ENCODE results near the gene STK11. TPM values are rescaled to one million over a fixed set of nuclear protein-coding genes. Genes with fewer than 3 reads are reported as not detected.

The STK11 gene
- total RNA-seq, 2 experiments from 2014 or later, result 87.1 to 87.2 TPM

DNA sequence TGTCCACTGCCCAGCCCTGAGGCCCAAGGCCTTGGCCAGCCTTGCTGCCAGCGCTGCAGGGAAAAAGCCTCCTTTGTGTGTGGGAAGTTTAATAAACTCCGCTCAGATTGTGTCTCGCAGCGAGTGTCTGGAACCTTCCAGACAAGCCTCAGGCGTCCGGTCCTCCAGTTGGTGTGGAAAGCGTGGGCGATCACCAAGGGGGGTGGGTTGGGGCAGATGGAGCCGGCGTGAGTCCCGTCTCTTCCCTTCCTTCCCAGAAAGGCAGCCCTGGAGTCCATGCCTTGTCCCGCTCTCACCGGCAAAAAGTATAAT, 4.6 kb downstream of the STK11 start:
- no peak overlapping the region for H3K4me3 Mint-ChIP-seq
- H3K36me3 Mint-ChIP-seq, result peaks cover 21% of the 10 kb centered on the region
- DNase-seq, result no peak
- no peak for ATAC-seq (ENCODE audit: low read depth)
- POLR2A ChIA-PET, result no interaction called here
- no peaks in the 10 kb centered on the region for H3K27me3 Mint-ChIP-seq
- H3K27ac Mint-ChIP-seq, result no peak overlapping the region
- peaks cover 27% of the 10 kb centered on the region for H3K4me1 Mint-ChIP-seq
- no peaks in the 10 kb centered on the region for H3K9me3 Mint-ChIP-seq

DNA sequence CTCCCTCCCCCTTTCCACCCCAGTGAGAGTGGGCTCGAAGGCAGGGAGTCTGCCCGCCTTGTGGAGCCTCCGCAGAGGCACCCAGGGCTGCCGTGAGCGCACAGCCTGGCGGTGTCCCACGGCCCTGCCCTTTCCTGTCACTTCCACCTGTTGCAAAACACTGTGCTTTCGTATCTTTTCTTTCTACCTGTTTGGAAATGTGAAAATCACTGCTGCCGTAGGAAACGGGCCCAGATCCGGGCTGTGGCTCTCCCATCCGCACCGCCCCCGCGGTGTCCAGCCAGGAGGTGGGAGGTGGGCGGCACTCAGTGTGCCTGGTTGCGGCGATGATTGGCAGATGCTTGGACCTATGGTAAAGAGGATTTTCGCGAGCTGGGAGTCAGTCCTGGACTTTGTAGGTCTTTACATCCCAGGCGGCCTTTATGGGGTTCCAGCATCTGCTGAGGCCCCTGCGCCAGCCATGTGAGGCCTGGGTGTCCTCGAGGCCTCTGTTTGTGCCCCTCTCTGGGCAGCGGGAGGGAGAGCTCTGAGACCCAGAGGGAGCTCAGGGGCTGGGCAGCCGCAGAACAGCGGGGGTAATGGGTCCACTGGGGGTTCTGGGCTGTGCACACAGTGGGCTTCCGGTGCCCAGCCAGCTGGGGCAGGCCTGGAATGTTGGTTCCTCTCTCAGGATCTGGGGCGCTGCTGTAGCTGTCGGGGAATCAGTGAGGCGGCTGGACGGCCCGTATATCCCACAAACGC, 6.1 kb downstream of the STK11 start:
- H3K27ac Mint-ChIP-seq, result peak overlapping the region; percentile 54
- DNase-seq, result no peak
- POLR2A ChIA-PET, result interaction anchor here (0.5 kb wide), 1 partner anchor 122 kb away, joined by 8 read pairs; no protein-coding TSS in a partner anchor
- peaks cover 27% of the 10 kb centered on the region for H3K4me1 Mint-ChIP-seq
- no peak for ATAC-seq (ENCODE audit: low read depth)
- no peak overlapping the region for H3K4me3 Mint-ChIP-seq
- no peaks in the 10 kb centered on the region for H3K27me3 Mint-ChIP-seq
- peaks cover 19% of the 10 kb centered on the region for H3K36me3 Mint-ChIP-seq
- no peaks in the 10 kb centered on the region for H3K9me3 Mint-ChIP-seq

DNA sequence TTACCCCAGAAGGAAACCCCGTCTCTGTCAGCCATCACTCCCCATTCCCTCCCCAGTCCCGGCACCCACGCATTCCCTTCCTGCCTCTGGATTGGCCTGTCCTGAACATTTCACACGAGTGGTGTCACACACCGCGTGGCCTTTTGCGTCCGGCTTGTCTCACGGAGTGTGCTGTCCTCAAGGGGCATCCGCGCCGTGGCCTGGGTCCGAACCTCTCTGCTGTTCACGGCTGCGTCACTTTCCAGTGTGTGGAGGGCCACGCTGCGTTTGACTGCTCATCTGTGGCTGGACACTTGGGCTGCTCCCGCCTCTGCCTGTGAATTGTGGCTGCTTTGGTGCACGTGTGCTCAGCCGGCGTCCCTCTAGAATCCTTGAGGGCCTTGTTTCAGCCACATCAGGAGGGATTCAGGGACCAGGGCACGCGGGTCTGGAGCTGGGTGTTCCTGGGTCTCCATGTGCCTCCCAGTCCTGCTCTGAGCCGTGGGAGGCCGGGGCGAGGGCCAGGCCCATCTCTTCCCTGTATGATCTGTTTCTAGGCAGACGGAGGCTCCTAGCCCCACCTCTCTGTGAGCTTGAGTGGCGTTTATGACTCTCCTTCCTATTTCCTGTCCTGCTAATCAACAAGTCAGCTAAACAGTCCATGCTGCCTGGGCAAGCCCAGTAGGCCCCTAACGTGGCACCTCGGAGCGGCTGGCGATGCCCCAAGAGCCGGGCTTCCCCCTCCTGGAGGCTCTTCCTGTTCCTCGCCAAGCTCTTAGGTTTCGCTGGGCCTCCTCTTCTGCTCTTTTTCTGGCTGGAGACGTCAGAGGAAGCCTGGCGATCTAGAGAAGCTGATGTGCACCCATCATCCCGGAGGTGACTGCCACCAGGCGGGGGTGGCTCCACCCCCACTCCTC, 8.1 kb downstream of the STK11 start:
- H3K4me3 Mint-ChIP-seq, result peak overlapping the region; percentile 79
- peak; percentile 83 for ATAC-seq (ENCODE audit: low read depth)
- peak overlapping the region; percentile 96 for H3K27ac Mint-ChIP-seq
- peaks cover 22% of the 10 kb centered on the region for H3K4me1 Mint-ChIP-seq
- H3K27me3 Mint-ChIP-seq, result no peaks in the 10 kb centered on the region
- no peaks in the 10 kb centered on the region for H3K9me3 Mint-ChIP-seq
- H3K36me3 Mint-ChIP-seq, result peaks cover 12% of the 10 kb centered on the region
- POLR2A ChIA-PET, result interaction anchor here (1.0 to 1.5 kb wide), 6 partner anchors 13 to 186 kb away, joined by 3 to 9 read pairs (median 3); partner anchors contain the start of genes ATP5F1D and CIRBP
- DNase-seq, result peak; percentile 52

GRCh38 chr19:1214299-1214861, 8.8 kb downstream of the STK11 start:
- POLR2A ChIA-PET, result interaction anchor here (1.0 to 1.5 kb wide), 6 partner anchors 14 to 187 kb away, joined by 3 to 9 read pairs (median 3); partner anchors contain the start of genes ATP5F1D and CIRBP
- H3K9me3 Mint-ChIP-seq, result no peaks in the 10 kb centered on the region
- ATAC-seq (ENCODE audit: low read depth) (no peak), DNase-seq (no peak)
- peak overlapping the region; percentile 96 for H3K27ac Mint-ChIP-seq
- H3K4me1 Mint-ChIP-seq, result peaks cover 22% of the 10 kb centered on the region
- no peaks in the 10 kb centered on the region for H3K27me3 Mint-ChIP-seq
- peak overlapping the region; percentile 79 for H3K4me3 Mint-ChIP-seq
- peaks cover 12% of the 10 kb centered on the region for H3K36me3 Mint-ChIP-seq

DNA sequence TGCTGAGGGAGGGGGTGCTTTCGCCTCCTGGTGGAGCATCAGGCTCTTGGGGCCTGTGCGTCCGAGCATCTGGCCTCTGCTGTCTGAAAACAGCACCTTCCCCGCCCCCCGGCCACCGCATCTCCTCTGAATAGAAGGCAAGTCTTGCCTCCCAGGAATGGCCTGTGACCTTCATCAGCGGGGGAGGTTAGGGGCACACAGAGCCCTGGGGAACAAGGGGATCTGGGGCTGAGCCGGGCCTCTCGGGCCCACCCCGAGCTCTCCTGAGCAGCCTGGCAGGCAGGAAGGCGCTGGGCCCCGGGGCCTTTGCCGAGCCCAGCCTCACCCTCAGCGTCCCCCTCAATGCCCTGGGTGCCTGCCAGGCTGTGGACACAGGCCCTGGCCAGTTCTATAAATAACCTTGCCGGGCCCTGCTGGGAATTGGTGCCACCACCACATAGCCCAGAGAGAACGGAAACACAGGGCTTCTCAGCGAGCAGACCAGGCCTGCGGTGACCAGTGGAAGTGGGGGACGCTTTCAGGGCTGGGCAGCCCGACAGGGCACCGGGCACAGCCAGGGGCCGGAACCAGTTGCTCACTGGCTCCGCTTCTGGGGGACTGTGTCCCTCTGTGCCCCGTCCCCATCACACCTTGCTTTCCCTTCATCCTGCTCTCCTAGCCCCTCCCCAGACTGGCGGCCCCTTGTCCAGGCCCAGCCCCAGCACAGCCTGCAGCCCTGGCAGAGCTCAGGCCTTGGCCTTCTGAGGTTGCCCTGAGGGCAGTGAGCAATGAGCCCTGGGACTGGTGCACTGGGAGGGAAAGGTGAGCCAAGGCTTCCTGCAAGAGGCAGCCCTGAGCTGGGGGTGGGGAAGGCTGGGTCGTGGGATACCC, 9.5 kb downstream of the STK11 start:
- POLR2A ChIA-PET, result interaction anchor here (1.0 to 1.5 kb wide), 4 partner anchors 21 to 188 kb away, joined by 3 read pairs; partner anchors contain the start of gene ATP5F1D
- Mint-ChIP-seq H3K36me3 (peaks cover 10% of the 10 kb centered on the region), H3K27ac (no peak overlapping the region), H3K27me3 (no peaks in the 10 kb centered on the region), H3K9me3 (no peaks in the 10 kb centered on the region), H3K4me1 (peaks cover 20% of the 10 kb centered on the region), H3K4me3 (no peak overlapping the region)
- ATAC-seq (ENCODE audit: low read depth) (no peak), DNase-seq (no peak)

DNA sequence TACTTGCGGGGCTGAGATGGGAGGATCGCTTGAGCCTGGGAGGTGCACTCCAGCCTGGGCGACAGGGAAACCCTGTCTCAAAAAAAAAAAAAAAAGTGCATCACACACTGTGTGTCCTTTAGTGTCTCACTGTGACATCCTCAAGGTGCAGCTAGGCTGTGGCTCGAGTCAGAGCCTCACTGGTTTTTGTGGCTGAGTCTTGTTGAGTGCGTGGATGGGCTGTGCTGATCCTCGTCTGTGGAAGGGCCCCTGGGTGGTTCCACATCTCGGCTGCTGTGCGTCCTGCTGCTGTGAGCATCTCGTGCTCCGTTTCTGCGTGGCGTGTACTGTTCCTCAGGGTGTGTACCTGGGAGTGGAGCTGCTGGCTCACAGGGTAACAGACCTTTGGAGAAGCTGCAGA, 11.2 kb downstream of the STK11 start:
- no peak overlapping the region for H3K27ac Mint-ChIP-seq
- H3K4me3 Mint-ChIP-seq, result no peak overlapping the region
- DNase-seq, result no peak
- no peaks in the 10 kb centered on the region for H3K27me3 Mint-ChIP-seq
- peaks cover 7% of the 10 kb centered on the region for H3K36me3 Mint-ChIP-seq
- no peak for ATAC-seq (ENCODE audit: low read depth)
- POLR2A ChIA-PET, result interaction anchor here (0.6 kb wide), 1 partner anchor 115 kb away, joined by 4 read pairs; no protein-coding TSS in a partner anchor
- peaks cover 11% of the 10 kb centered on the region for H3K4me1 Mint-ChIP-seq
- no peaks in the 10 kb centered on the region for H3K9me3 Mint-ChIP-seq

- POLR2A ChIA-PET, result no interaction called here
- peaks cover 7% of the 10 kb centered on the region for H3K36me3 Mint-ChIP-seq
- no peak for ATAC-seq (ENCODE audit: low read depth)
- H3K27me3 Mint-ChIP-seq, result no peaks in the 10 kb centered on the region
- no peak overlapping the region for H3K4me3 Mint-ChIP-seq
- H3K27ac Mint-ChIP-seq, result no peak overlapping the region
- DNase-seq, result no peak
- no peaks in the 10 kb centered on the region for H3K9me3 Mint-ChIP-seq
- peaks cover 11% of the 10 kb centered on the region for H3K4me1 Mint-ChIP-seq
Observed at GRCh38 chr19:1217366-1217765, 11.8 kb downstream of the STK11 start.

DNA sequence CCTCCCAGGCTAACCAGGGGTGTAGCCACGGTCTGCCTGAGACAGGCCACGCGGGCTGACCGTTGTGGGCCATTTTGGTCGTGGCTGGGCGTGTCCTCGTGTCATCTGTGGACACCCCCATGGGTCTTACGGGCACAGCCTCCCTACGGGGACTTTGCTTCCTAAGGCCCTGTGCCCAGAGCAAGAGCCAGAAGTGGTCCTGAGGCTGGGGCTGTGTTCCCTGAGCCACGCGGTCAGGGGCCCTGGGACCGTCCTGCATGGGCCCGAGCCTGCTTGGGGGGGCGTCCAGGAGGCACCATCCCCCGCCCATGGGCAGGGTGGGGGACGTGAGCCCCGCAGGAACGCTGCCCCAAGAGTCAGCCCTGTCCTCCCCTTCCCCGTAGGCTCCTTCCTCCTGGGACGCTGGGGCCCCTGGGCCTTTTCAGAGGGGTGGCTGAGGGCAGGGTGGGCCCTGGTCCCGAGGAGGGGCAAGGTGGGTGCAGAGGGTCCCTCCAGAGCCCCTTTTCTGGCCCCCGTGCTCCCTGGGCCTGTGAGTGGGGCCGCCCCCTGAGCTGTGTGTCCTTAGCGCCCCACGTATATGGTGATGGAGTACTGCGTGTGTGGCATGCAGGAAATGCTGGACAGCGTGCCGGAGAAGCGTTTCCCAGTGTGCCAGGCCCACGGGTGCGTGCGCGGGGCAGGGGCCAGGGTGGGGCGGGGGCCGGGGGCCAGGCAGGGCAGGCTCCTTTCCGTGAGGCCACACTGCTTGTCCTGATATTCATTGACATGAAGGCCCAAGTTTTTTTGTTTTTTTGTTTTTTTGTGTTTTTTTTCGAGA, 13.4 kb downstream of the STK11 start:
- no peaks in the 10 kb centered on the region for H3K9me3 Mint-ChIP-seq
- no peak overlapping the region for H3K27ac Mint-ChIP-seq
- peaks cover 4% of the 10 kb centered on the region for H3K4me1 Mint-ChIP-seq
- H3K36me3 Mint-ChIP-seq, result peaks cover under 1% of the 10 kb centered on the region
- POLR2A ChIA-PET, result interaction anchor here (0.6 kb wide), 1 partner anchor 726 kb away, joined by 5 read pairs; no protein-coding TSS in a partner anchor
- H3K27me3 Mint-ChIP-seq, result no peaks in the 10 kb centered on the region
- ATAC-seq (ENCODE audit: low read depth) (no peak), DNase-seq (no peak)
- H3K4me3 Mint-ChIP-seq, result no peak overlapping the region

- Mint-ChIP-seq H3K4me3 (no peak overlapping the region), H3K4me1 (no peaks in the 10 kb centered on the region), H3K27ac (no peak overlapping the region), H3K9me3 (no peaks in the 10 kb centered on the region), H3K36me3 (no peaks in the 10 kb centered on the region), H3K27me3 (no peaks in the 10 kb centered on the region)
- DNase-seq, result no peak
- no peak for ATAC-seq (ENCODE audit: low read depth)
- POLR2A ChIA-PET, result interaction anchor here (0.6 kb wide), 1 partner anchor 725 kb away, joined by 5 read pairs; no protein-coding TSS in a partner anchor
Observed at GRCh38 chr19:1219786-1220476, 14.4 kb downstream of the STK11 start.

- ATAC-seq (ENCODE audit: low read depth) (no peak), DNase-seq (no peak)
- H3K36me3 Mint-ChIP-seq, result no peaks in the 10 kb centered on the region
- no peak overlapping the region for H3K4me3 Mint-ChIP-seq
- POLR2A ChIA-PET, result no interaction called here
- H3K27me3 Mint-ChIP-seq, result no peaks in the 10 kb centered on the region
- no peak overlapping the region for H3K27ac Mint-ChIP-seq
- H3K9me3 Mint-ChIP-seq, result no peaks in the 10 kb centered on the region
- no peaks in the 10 kb centered on the region for H3K4me1 Mint-ChIP-seq
Observed at GRCh38 chr19:1220477-1220930, 14.9 kb downstream of the STK11 start.

- DNase-seq (no peak), ATAC-seq (ENCODE audit: low read depth) (no peak)
- POLR2A ChIA-PET, result no interaction called here
- H3K27ac Mint-ChIP-seq, result no peak overlapping the region
- H3K9me3 Mint-ChIP-seq, result no peaks in the 10 kb centered on the region
- H3K36me3 Mint-ChIP-seq, result no peaks in the 10 kb centered on the region
- H3K4me1 Mint-ChIP-seq, result no peaks in the 10 kb centered on the region
- no peak overlapping the region for H3K4me3 Mint-ChIP-seq
- no peaks in the 10 kb centered on the region for H3K27me3 Mint-ChIP-seq
Observed at GRCh38 chr19:1220976-1221903, 15.7 kb downstream of the STK11 start.
